GM20000 (cell line): Measurements from ENCODE around the gene FAM13A.
"Not testable (repeated sequence)": the region's sequence is repeated elsewhere in the genome, so short reads cannot be mapped to it uniquely, and the experiment has no call there.

ENCODE experiments used
- DNase-seq: peaks from one replicate; pipeline ENCODE4 v3.0.0; 2012; ENCODE audit warnings: low spot score
- TF ChIP-seq, protein P1 (sequence below): IDR thresholded peaks from 2 replicates; pipeline ENCODE4 v1.5.1; 2012; ENCODE audit warnings: mild to moderate bottlenecking, control low read depth; ENCODE audit errors: extremely low read depth, missing control alignments

Gene FAM13A

DNA sequence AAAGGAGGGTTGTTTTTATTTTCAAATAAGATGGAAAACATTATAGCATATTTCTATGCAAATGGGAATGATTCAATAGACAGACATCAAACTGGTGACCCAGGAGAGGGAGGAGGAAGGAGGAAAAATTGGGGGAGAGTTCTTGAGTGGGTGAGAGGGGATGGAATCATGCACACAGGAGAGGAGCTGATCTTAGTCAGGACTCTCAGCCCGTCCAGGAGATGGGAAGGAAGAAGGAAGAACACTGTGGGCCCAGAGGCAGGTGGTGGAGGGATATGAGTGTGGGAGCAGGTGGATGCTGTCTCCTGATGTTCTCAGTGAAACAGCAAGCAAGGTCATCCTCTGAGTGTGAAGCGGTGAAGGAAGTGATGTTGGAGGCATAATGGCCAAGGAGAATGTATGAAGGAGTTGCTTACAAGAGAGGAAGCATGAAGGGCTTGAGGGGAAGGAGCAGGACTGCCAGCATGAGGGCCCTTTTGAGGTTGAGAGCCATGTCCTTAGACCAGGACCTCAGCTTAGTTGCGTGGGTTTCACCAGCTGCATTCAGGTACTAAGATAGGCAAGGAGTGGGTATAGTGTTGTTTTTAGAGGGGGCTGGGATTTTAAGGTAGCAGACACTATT, 197.7 kb downstream of the FAM13A start:
- TF ChIP-seq, protein P1, sequence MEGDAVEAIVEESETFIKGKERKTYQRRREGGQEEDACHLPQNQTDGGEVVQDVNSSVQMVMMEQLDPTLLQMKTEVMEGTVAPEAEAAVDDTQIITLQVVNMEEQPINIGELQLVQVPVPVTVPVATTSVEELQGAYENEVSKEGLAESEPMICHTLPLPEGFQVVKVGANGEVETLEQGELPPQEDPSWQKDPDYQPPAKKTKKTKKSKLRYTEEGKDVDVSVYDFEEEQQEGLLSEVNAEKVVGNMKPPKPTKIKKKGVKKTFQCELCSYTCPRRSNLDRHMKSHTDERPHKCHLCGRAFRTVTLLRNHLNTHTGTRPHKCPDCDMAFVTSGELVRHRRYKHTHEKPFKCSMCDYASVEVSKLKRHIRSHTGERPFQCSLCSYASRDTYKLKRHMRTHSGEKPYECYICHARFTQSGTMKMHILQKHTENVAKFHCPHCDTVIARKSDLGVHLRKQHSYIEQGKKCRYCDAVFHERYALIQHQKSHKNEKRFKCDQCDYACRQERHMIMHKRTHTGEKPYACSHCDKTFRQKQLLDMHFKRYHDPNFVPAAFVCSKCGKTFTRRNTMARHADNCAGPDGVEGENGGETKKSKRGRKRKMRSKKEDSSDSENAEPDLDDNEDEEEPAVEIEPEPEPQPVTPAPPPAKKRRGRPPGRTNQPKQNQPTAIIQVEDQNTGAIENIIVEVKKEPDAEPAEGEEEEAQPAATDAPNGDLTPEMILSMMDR: no peak
- no peak for DNase-seq

DNA sequence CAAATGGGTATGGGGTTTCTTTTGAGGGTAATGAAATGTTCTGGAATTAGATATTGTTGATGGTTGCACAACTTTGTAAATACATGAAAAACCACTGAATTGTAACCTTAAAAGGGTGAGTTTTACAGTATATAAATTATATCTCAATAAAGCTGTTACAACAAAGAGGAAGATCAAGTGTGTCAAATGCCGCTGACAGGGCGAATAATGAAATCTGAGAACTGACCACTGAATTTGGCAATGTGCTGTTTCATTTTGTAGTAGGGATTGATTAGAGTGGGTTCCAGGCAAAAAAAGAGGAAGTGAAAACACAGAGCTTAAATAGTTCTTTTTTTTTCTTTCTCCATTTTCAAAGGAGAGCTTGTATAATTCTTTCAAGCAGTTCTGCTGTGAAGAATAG, 198.2 kb downstream of the FAM13A start:
- peak; percentile 50 for DNase-seq
- TF ChIP-seq, protein P1: no peak

DNA sequence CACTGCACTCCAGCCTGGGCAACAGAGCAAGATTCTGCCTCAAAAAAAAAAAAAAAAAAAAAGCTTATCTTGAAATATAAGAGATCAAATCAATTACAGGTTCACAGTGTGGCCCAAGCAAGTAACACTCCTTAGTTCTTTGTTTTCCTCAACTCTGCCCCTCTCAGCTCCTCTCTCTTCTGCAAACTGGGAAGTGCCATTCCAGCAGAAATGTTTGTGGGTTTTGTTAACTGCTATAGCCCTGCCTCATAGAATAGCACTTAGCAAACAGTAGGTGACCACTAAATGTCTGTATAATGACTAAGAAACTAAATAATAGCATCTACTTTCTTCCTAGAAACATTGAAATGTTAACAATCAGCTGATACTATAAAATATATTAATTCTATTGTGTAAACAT, 199.4 kb downstream of the FAM13A start:
- TF ChIP-seq, protein P1: no peak
- DNase-seq: no peak

DNA sequence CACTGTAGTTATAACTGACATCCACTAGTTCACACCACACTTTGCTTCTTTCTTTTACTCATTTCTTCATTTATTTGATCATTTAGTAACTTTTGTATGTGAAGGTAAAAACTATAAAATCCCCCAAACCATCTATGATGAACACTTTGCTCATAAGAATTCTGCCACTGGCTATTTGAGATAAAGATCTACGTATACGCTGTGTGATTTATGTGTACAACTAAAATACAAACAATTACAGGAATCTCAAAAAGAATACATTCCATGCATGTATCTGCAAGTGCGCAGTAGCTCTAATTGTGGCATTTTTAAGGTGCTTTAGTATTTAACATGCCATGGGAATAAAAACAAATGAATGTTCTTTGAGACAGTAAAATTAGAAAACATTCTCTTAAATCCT, 202.5 kb downstream of the FAM13A start:
- TF ChIP-seq, protein P1: no peak
- no peak for DNase-seq

DNA sequence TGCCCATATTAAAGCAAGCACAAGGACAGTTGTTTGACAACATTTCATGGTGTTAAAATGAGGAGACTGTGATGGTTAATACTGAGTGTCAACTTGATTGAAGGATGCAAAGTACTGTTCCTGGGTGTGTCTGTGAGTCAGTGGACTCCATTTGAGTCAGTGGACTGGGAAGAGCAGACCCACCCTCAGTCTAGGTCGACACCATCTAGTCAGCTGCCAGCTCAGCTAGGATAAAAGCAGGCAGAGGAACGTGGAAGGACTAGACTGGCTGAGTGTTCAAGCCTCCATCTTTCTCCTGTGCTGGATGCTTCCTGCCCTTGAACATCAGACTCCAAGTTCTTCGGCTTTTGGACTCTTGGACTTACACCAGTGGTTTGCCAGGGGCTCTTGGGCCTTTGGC, 203.4 kb downstream of the FAM13A start:
- not testable (repeated sequence) for DNase-seq

GRCh38 chr4:88846206-88846790, 210.7 kb downstream of the FAM13A start:
- TF ChIP-seq, protein P1: no peak
- no peak for DNase-seq

DNA sequence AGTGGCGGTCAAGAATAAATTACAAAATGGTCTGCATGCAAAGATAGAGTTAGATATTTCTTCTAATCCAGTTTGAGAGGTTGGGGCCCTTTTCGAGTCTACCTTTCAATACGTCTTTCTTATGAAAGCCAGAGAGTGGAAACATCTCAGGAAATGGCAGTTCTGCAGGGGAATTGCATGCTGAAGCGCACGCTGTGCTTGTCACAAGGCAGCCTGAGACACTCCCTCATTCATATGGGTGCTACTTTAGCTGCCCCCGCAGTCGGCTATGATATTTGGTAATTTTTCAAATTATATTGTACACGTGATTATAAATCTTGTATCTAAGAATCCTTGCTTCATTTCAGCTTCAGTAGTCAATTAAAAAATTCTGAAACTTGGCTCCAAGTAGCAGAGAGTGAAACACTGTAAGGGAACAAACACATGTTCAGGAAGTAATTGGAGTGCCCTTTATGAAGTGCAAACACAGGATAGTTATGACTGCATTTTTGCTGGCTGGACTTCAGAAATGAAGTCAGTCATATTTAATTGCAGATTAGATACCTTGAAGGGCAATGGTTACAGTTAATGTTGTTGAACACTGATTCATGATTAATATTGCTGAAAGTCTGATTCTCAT, 213.8 kb downstream of the FAM13A start:
- TF ChIP-seq, protein P1: no peak
- DNase-seq: no peak
